ENCODE results near the gene CHURC1.
A peak's percentile ranks its signal among the peaks of the same experiment; 100 is the strongest.

CHURC1 gene

GRCh38 chr14:64955297-64955696 lies 41.0 kb downstream of the CHURC1 start:
- Histone ChIP-seq H3K14ac (ENCODE audit: low read length) (no peak overlapping the region), H3K4me3 (ENCODE audit: low read length in 2 of 2) (no peak overlapping the region), H3K4me2 (ENCODE audit: insufficient read depth, low read length, poor library complexity, severe bottlenecking) (no peak overlapping the region), H3K36me3 (replicated peaks in 1 of 2; ENCODE audit: control insufficient read depth in 2 of 2, insufficient read depth in 2 of 2, low read length in 2 of 2) (peaks cover 0 to 35% of the 10 kb centered on the region in 2 donors), H3K79me1 (ENCODE audit: low read depth, low read length) (no peaks in the 10 kb centered on the region), H2AFZ (ENCODE audit: low read length) (no peak overlapping the region), H3K18ac (ENCODE audit: low read length) (no peak overlapping the region), H2BK120ac (ENCODE audit: low read depth, low read length) (no peak overlapping the region), H3K9ac (ENCODE audit: low read depth, low read length, poor library complexity) (no peak overlapping the region), H3K23ac (ENCODE audit: low read depth, low read length, poor library complexity) (no peak overlapping the region), H3K4ac (ENCODE audit: low read length) (no peak overlapping the region), H3K27ac (replicated peaks; ENCODE audit: low read length) (no peak overlapping the region), H2BK12ac (ENCODE audit: low read length) (no peak overlapping the region), H3K9me3 (replicated peaks in 1 of 2; ENCODE audit: control insufficient read depth in 2 of 2, insufficient read depth in 1 of 2, low read depth in 1 of 2, low read length in 2 of 2) (no peaks in the 10 kb centered on the region), H3K27me3 (ENCODE audit: control insufficient read depth in 3 of 3, insufficient read depth in 3 of 3, low read depth in 1 of 3, low read length in 3 of 3) (peaks cover 0 to 1% (median 0%) of the 10 kb centered on the region in 3 experiments), H3K4me1 (ENCODE audit: control insufficient read depth in 2 of 2, insufficient read depth in 1 of 2, low read depth in 1 of 2, low read length in 2 of 2) (peaks cover 0 to 2% of the 10 kb centered on the region in 2 donors), H2AK5ac (ENCODE audit: low read depth, low read length) (no peak overlapping the region), H2BK5ac (ENCODE audit: low read length) (no peak overlapping the region), H4K91ac (ENCODE audit: low read depth, low read length, poor library complexity) (no peak overlapping the region), H4K8ac (ENCODE audit: low read depth, low read length) (no peak overlapping the region), H2BK15ac (ENCODE audit: low read length) (no peak overlapping the region)
- no CpG with 5 or more reads among the region's 6 CpGs for WGBS, 2 donors (ENCODE audit: extremely low coverage in 2 of 2, insufficient read length in 2 of 2, insufficient replicate concordance in 1 of 2)
- DNase-seq (ENCODE audit: low spot score) = no peak

- Histone ChIP-seq H2BK5ac (ENCODE audit: low read length) (no peak overlapping the region), H3K23ac (ENCODE audit: low read depth, low read length, poor library complexity) (no peak overlapping the region), H3K14ac (ENCODE audit: low read length) (no peak overlapping the region), H4K91ac (ENCODE audit: low read depth, low read length, poor library complexity) (no peak overlapping the region), H3K27me3 (ENCODE audit: control insufficient read depth in 3 of 3, insufficient read depth in 3 of 3, low read depth in 1 of 3, low read length in 3 of 3) (peaks cover 0 to 1% (median 0%) of the 10 kb centered on the region in 3 experiments), H3K36me3 (replicated peaks in 1 of 2; ENCODE audit: control insufficient read depth in 2 of 2, insufficient read depth in 2 of 2, low read length in 2 of 2) (peaks cover 0 to 23% of the 10 kb centered on the region in 2 donors), H3K4me3 (ENCODE audit: low read length in 2 of 2) (no peak overlapping the region), H2BK15ac (ENCODE audit: low read length) (no peak overlapping the region), H3K9me3 (replicated peaks in 1 of 2; ENCODE audit: control insufficient read depth in 2 of 2, insufficient read depth in 1 of 2, low read depth in 1 of 2, low read length in 2 of 2) (no peaks in the 10 kb centered on the region), H3K4me2 (ENCODE audit: insufficient read depth, low read length, poor library complexity, severe bottlenecking) (no peak overlapping the region), H3K4ac (ENCODE audit: low read length) (no peak overlapping the region), H3K18ac (ENCODE audit: low read length) (no peak overlapping the region), H3K79me1 (ENCODE audit: low read depth, low read length) (no peaks in the 10 kb centered on the region), H4K8ac (ENCODE audit: low read depth, low read length) (no peak overlapping the region), H2BK12ac (ENCODE audit: low read length) (no peak overlapping the region), H3K4me1 (ENCODE audit: control insufficient read depth in 2 of 2, insufficient read depth in 1 of 2, low read depth in 1 of 2, low read length in 2 of 2) (peaks cover 0 to 6% of the 10 kb centered on the region in 2 donors), H2BK120ac (ENCODE audit: low read depth, low read length) (no peak overlapping the region), H3K27ac (replicated peaks; ENCODE audit: low read length) (no peak overlapping the region), H2AK5ac (ENCODE audit: low read depth, low read length) (no peak overlapping the region), H3K9ac (ENCODE audit: low read depth, low read length, poor library complexity) (no peak overlapping the region), H2AFZ (ENCODE audit: low read length) (no peak overlapping the region)
- no CpG with 5 or more reads among the region's 8 CpGs for WGBS, 2 donors (ENCODE audit: extremely low coverage in 2 of 2, insufficient read length in 2 of 2, insufficient replicate concordance in 1 of 2)
- DNase-seq (ENCODE audit: low spot score) = no peak
Observed at GRCh38 chr14:64956697-64957406, 42.6 kb downstream of the CHURC1 start.

- no peak overlapping the region for H2BK120ac ChIP-seq (ENCODE audit: low read depth, low read length)
- no peak overlapping the region for H3K9ac ChIP-seq (ENCODE audit: low read depth, low read length, poor library complexity)
- no peak overlapping the region for H3K4me3 ChIP-seq (ENCODE audit: low read length in 2 of 2)
- H3K79me1 ChIP-seq (ENCODE audit: low read depth, low read length) = no peaks in the 10 kb centered on the region
- H3K18ac ChIP-seq (ENCODE audit: low read length) = no peak overlapping the region
- no peak overlapping the region for H2AK5ac ChIP-seq (ENCODE audit: low read depth, low read length)
- H3K14ac ChIP-seq (ENCODE audit: low read length) = no peak overlapping the region
- H3K4ac ChIP-seq (ENCODE audit: low read length) = no peak overlapping the region
- no peak overlapping the region for H3K4me2 ChIP-seq (ENCODE audit: insufficient read depth, low read length, poor library complexity, severe bottlenecking)
- H3K27me3 ChIP-seq (ENCODE audit: control insufficient read depth in 3 of 3, insufficient read depth in 3 of 3, low read depth in 1 of 3, low read length in 3 of 3) = peaks cover 0 to 1% (median 0%) of the 10 kb centered on the region in 3 experiments
- H3K4me1 ChIP-seq (ENCODE audit: control insufficient read depth in 2 of 2, insufficient read depth in 1 of 2, low read depth in 1 of 2, low read length in 2 of 2) = peaks cover 0 to 6% of the 10 kb centered on the region in 2 donors
- peaks cover 0 to 20% of the 10 kb centered on the region in 2 donors for H3K36me3 ChIP-seq (replicated peaks in 1 of 2; ENCODE audit: control insufficient read depth in 2 of 2, insufficient read depth in 2 of 2, low read length in 2 of 2)
- H4K8ac ChIP-seq (ENCODE audit: low read depth, low read length) = no peak overlapping the region
- no peak overlapping the region for H3K27ac ChIP-seq (replicated peaks; ENCODE audit: low read length)
- no peaks in the 10 kb centered on the region for H3K9me3 ChIP-seq (replicated peaks in 1 of 2; ENCODE audit: control insufficient read depth in 2 of 2, insufficient read depth in 1 of 2, low read depth in 1 of 2, low read length in 2 of 2)
- no peak overlapping the region for H4K91ac ChIP-seq (ENCODE audit: low read depth, low read length, poor library complexity)
- DNase-seq (ENCODE audit: low spot score) = no peak
- H3K23ac ChIP-seq (ENCODE audit: low read depth, low read length, poor library complexity) = no peak overlapping the region
- WGBS, 2 donors (ENCODE audit: extremely low coverage in 2 of 2, insufficient read length in 2 of 2, insufficient replicate concordance in 1 of 2) = no CpG with 5 or more reads among the region's 2 CpGs
- H2BK12ac ChIP-seq (ENCODE audit: low read length) = no peak overlapping the region
- H2BK15ac ChIP-seq (ENCODE audit: low read length) = no peak overlapping the region
- H2AFZ ChIP-seq (ENCODE audit: low read length) = no peak overlapping the region
- H2BK5ac ChIP-seq (ENCODE audit: low read length) = no peak overlapping the region
Observed at GRCh38 chr14:64958201-64958600, 43.9 kb downstream of the CHURC1 start.

- Histone ChIP-seq H3K79me1 (ENCODE audit: low read depth, low read length) (no peaks in the 10 kb centered on the region), H2AK5ac (ENCODE audit: low read depth, low read length) (peak overlapping the region; percentile 8), H3K4me3 (ENCODE audit: low read length in 2 of 2) (peak overlapping the region in 1 of 2 donors; percentile 27), H4K91ac (ENCODE audit: low read depth, low read length, poor library complexity) (no peak overlapping the region), H4K8ac (ENCODE audit: low read depth, low read length) (no peak overlapping the region), H2BK120ac (ENCODE audit: low read depth, low read length) (no peak overlapping the region), H3K27ac (replicated peaks; ENCODE audit: low read length) (no peak overlapping the region), H2BK15ac (ENCODE audit: low read length) (no peak overlapping the region), H3K9me3 (replicated peaks in 1 of 2; ENCODE audit: control insufficient read depth in 2 of 2, insufficient read depth in 1 of 2, low read depth in 1 of 2, low read length in 2 of 2) (no peaks in the 10 kb centered on the region), H2AFZ (ENCODE audit: low read length) (no peak overlapping the region), H3K27me3 (ENCODE audit: control insufficient read depth in 3 of 3, insufficient read depth in 3 of 3, low read depth in 1 of 3, low read length in 3 of 3) (peaks cover 0 to 1% (median 0%) of the 10 kb centered on the region in 3 experiments), H2BK12ac (ENCODE audit: low read length) (no peak overlapping the region), H3K18ac (ENCODE audit: low read length) (peak overlapping the region; percentile 34), H3K4me1 (ENCODE audit: control insufficient read depth in 2 of 2, insufficient read depth in 1 of 2, low read depth in 1 of 2, low read length in 2 of 2) (peaks cover 0 to 6% of the 10 kb centered on the region in 2 donors), H3K4ac (ENCODE audit: low read length) (no peak overlapping the region), H3K9ac (ENCODE audit: low read depth, low read length, poor library complexity) (peak overlapping the region; percentile 9), H2BK5ac (ENCODE audit: low read length) (peak overlapping the region; percentile 77), H3K23ac (ENCODE audit: low read depth, low read length, poor library complexity) (peak overlapping the region; percentile 68), H3K36me3 (replicated peaks in 1 of 2; ENCODE audit: control insufficient read depth in 2 of 2, insufficient read depth in 2 of 2, low read length in 2 of 2) (peaks cover 0 to 17% of the 10 kb centered on the region in 2 donors), H3K14ac (ENCODE audit: low read length) (no peak overlapping the region), H3K4me2 (ENCODE audit: insufficient read depth, low read length, poor library complexity, severe bottlenecking) (no peak overlapping the region)
- DNase-seq (ENCODE audit: low spot score) = no peak
- WGBS, 2 donors (ENCODE audit: extremely low coverage in 2 of 2, insufficient read length in 2 of 2, insufficient replicate concordance in 1 of 2) = no CpG with 5 or more reads among the region's 5 CpGs
Observed at GRCh38 chr14:64958743-64959142, 44.5 kb downstream of the CHURC1 start.
